ENCODE measurements around the gene PYGO1. TPM values are rescaled to one million over a fixed set of nuclear protein-coding genes. Genes with fewer than 3 reads are reported as not detected.

PYGO1 gene
- total RNA-seq, 1 donor from 2014 or later, result 3.1 TPM

- no peak for DNase-seq (ENCODE audit: low spot score)
- intact Hi-C loops (cut with DNase I), result no loop called here
These were observed 14.0 kb downstream of the PYGO1 start for GRCh38 chr15:55574096-55574495.

- DNase-seq (ENCODE audit: low spot score), result no peak
- intact Hi-C loops (cut with DNase I), result no loop called here
These were observed 14.9 kb downstream of the PYGO1 start for GRCh38 chr15:55573224-55573623.

GRCh38 chr15:55564347-55565145 is 23.6 kb downstream of the PYGO1 start:
- intact Hi-C loops (cut with DNase I), result no loop called here

GRCh38 chr15:55562601-55563000 is 25.5 kb downstream of the PYGO1 start:
- intact Hi-C loops (cut with DNase I), result no loop called here
- DNase-seq (ENCODE audit: low spot score), result no peak

More at GRCh38 chr15:55564347-55565145, 23.6 kb downstream of the PYGO1 start:
- no peak for DNase-seq (ENCODE audit: low spot score)

GRCh38 chr15:55555089-55555488 is 33.1 kb downstream of the PYGO1 start:
- no peak for DNase-seq (ENCODE audit: low spot score)
- intact Hi-C loops (cut with DNase I), result no loop called here

- no peak for DNase-seq (ENCODE audit: low spot score)
- intact Hi-C loops (cut with DNase I), result no loop called here
These were observed 35.2 kb downstream of the PYGO1 start for GRCh38 chr15:55552926-55553325.

GRCh38 chr15:55552451-55552850 is 35.7 kb downstream of the PYGO1 start:
- no peak for DNase-seq (ENCODE audit: low spot score)
- intact Hi-C loops (cut with DNase I), result no loop called here

GRCh38 chr15:55549305-55549704 is 38.8 kb downstream of the PYGO1 start:
- intact Hi-C loops (cut with DNase I), result no loop called here
- DNase-seq (ENCODE audit: low spot score), result no peak

- DNase-seq (ENCODE audit: low spot score), result no peak
- intact Hi-C loops (cut with DNase I), result no loop called here
These were observed 41.4 kb downstream of the PYGO1 start for GRCh38 chr15:55546718-55547117.

GRCh38 chr15:55535436-55535835 is 52.7 kb downstream of the PYGO1 start:
- intact Hi-C loops (cut with DNase I), result no loop called here

GRCh38 chr15:55532944-55533343 is 55.2 kb downstream of the PYGO1 start:
- intact Hi-C loops (cut with DNase I), result no loop called here
- DNase-seq (ENCODE audit: low spot score), result no peak

More at GRCh38 chr15:55535436-55535835, 52.7 kb downstream of the PYGO1 start:
- DNase-seq (ENCODE audit: low spot score), result no peak

GRCh38 chr15:55530861-55531313 is 57.3 kb downstream of the PYGO1 start:
- intact Hi-C loops (cut with DNase I), result no loop called here
- no peak for DNase-seq (ENCODE audit: low spot score)

- no peak for DNase-seq (ENCODE audit: low spot score)
- intact Hi-C loops (cut with DNase I), result no loop called here
These were observed 59.3 kb downstream of the PYGO1 start for GRCh38 chr15:55528812-55529211.

GRCh38 chr15:55527150-55527549 is 61.0 kb downstream of the PYGO1 start:
- intact Hi-C loops (cut with DNase I), result loop anchor here (2.0 kb wide), 1 partner anchor 114 kb away; no protein-coding TSS in a partner anchor
- no peak for DNase-seq (ENCODE audit: low spot score)

- intact Hi-C loops (cut with DNase I), result loop anchor here (2.0 kb wide), 1 partner anchor 114 kb away; no protein-coding TSS in a partner anchor
- DNase-seq (ENCODE audit: low spot score), result no peak
These were observed 61.5 kb downstream of the PYGO1 start for GRCh38 chr15:55526559-55527036.

GRCh38 chr15:55522742-55523450 is 65.2 kb downstream of the PYGO1 start:
- intact Hi-C loops (cut with DNase I), result no loop called here

GRCh38 chr15:55518641-55519040 is 69.5 kb downstream of the PYGO1 start:
- intact Hi-C loops (cut with DNase I), result no loop called here
- DNase-seq (ENCODE audit: low spot score), result no peak

More at GRCh38 chr15:55522742-55523450, 65.2 kb downstream of the PYGO1 start:
- DNase-seq (ENCODE audit: low spot score), result no peak

- DNase-seq (ENCODE audit: low spot score), result no peak
- intact Hi-C loops (cut with DNase I), result no loop called here
These were observed 70.1 kb downstream of the PYGO1 start for GRCh38 chr15:55518009-55518408.

GRCh38 chr15:55515991-55516776 is 72.0 kb downstream of the PYGO1 start:
- no peak for DNase-seq (ENCODE audit: low spot score)
- intact Hi-C loops (cut with DNase I), result no loop called here

GRCh38 chr15:55515491-55515890 is 72.7 kb downstream of the PYGO1 start:
- no peak for DNase-seq (ENCODE audit: low spot score)
- intact Hi-C loops (cut with DNase I), result no loop called here

All from cardiac septum (tissue), 1 donor.